Measurements from ENCODE around the gene MTUS2.
"Not testable (repeated sequence)": the region's sequence is repeated elsewhere in the genome, so short reads cannot be mapped to it uniquely, and the experiment has no call there.

Gene MTUS2

GRCh38 chr13:29165840-29166239, 345.7 kb downstream of the MTUS2 start:
- no peak for DNase-seq

GRCh38 chr13:29170436-29171082, 350.4 kb downstream of the MTUS2 start:
- peak; percentile 25 for DNase-seq

DNA sequence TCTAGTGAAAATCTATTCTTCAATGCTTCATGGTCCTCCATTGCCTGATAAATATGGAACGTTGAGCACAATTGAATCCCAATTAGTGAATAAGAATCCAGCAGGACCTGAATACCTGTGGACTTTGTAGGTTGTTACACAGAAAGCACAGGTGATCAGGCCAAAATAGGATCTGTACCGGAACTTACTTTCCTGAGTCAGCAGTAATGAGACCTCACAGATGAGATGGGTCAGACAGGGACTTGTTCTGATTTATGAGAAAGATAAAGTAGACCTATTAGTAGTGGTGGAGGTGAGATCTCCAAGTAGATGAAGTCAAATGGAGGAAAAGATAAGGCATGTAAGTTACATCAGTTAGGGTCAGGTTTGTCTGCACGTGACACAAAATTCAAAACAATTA, 351.1 kb downstream of the MTUS2 start:
- DNase-seq: no peak

DNA sequence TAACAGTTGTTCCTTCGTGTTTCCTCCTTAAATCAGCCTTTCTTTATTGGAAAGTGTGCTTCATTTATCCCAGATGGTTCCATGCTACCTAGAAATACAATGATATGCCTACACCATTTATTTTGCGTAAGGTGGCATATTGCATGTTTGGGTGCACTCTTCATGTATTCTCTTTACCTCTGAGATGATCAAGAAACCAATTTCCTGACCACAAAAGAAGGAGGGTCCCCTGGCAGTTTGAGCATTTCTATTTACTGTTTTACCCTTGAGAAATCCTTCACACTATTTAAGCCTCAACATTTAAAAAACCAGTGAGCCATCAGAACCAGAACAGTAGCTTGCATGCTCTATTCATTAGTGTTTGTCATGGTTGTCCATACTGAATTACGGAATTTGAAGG, 354.0 kb downstream of the MTUS2 start:
- no peak for DNase-seq

DNA sequence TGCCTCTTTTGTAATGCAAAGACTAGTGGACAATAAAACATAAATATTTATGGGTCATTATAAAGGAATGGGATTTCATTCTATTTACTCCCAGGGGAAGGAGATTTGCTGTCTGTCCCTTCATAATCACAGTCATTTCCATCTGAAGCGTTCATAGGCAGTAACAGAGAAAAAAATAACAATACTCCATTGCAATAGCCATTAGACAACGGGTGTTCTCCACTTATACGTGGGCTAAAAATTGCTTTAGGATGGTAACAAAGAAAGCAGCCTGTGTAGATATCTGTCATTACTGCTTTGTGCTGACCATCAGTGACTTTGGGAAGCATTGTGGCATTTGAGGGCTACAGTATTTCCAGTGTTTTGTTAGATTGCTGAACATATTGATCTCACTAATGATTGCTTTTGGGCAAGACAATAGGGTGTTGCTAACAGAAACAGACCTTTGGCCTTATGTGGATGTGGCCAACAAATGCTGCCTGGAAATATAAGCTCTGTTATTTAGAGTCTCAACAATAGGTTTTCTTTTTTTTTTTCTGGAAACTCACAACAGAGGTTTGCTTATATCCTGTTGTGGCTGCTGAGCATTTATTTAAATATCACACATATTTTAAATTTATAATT, 355.2 kb downstream of the MTUS2 start:
- no peak for DNase-seq

- no peak for DNase-seq
Observed at GRCh38 chr13:29180055-29180454, 359.9 kb downstream of the MTUS2 start.

GRCh38 chr13:29182216-29182615, 362.1 kb downstream of the MTUS2 start:
- DNase-seq: no peak

DNA sequence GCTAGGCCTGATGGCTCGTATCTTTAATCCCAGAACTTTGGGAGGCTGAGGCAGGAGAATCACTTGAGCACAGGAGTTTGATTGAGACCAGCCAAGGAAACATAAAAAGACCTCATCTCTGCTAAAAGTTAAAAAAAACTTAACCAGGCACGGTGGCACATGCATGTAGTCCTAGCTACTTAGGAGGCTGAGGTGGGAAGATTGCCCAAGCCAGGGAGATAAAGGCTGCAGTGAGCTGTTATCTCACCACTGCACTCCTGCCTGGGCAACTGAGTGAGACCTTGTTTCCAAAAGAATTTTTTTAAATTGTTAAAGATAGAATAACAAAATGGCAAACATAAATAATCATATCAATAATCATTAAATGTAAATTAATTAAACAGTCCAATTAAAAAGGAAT, 365.8 kb downstream of the MTUS2 start:
- no peak for DNase-seq

DNA sequence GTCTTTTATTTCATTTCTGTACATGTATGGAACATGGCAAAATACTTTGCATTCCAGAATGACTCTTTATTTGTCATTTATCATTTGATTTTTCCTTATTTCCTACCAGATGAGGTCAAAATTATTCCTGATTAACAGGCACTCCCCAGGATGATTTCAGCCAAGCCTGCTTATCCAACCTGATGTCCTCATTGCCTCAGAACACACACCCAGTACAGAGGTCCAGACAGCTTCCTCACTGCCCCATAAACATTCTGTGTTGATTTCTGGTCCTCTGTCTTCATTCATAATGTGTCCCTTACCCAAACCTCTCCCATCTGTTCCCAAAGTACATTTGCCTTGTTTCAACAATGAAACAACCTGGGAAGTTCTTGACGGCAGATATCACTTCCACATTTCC, 367.4 kb downstream of the MTUS2 start:
- DNase-seq: no peak

DNA sequence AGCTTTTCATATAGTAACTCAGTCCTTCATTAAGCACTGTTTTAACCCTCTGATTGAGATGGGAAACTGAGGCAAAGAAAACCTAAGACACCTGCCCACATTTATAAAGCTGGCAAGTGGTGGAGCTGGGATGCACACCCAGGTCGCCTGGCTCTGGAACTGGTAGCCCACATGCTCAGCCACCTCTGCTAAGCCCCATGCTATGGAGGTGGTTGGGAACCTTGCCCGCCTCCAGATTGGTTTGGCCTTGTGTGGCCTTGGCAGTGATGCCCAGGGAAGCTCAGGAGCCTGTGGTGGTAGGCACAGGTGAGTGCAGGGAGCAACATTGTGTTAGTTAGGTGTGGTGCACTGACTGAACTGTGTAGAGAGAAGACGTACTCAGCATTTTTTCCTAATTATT, 370.2 kb downstream of the MTUS2 start:
- no peak for DNase-seq

DNA sequence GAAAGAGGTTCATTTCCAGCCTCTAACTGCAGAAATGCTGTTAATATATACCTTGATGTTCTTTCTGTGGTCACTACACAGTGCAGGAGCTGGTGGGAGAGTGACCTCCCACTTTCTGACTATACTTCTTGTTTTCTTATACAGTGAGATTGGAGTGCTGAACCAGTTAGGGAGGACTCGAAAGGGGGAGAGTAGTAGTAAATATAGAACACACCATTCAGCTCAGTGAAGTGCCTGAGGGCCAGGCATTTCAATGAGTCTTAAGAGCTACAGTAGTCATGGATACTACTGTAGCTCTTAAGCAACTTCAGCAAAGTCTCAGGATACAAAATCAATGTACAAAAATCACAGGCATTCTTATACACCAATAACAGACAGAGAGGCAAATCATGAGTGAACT, 372.9 kb downstream of the MTUS2 start:
- DNase-seq: no peak

DNA sequence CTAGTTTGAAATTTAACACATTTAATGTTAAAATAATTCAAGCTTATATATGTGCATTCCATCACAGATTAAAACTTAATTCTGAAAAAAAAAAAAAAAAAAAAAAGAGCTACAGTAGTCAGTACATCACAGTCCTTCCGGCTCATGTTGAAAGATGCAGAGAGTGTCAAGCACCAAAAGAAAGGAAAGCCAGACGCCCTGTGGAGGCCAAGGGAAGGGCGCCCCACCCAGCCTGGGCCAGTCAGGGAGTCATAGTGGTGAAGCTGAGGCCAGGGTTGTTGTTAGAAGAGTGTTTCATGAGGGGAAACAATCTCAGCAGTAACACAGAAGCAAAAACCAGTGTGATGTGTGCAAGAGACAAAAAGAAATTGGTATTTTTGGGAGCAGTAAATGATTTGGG, 375.3 kb downstream of the MTUS2 start:
- DNase-seq: no peak

DNA sequence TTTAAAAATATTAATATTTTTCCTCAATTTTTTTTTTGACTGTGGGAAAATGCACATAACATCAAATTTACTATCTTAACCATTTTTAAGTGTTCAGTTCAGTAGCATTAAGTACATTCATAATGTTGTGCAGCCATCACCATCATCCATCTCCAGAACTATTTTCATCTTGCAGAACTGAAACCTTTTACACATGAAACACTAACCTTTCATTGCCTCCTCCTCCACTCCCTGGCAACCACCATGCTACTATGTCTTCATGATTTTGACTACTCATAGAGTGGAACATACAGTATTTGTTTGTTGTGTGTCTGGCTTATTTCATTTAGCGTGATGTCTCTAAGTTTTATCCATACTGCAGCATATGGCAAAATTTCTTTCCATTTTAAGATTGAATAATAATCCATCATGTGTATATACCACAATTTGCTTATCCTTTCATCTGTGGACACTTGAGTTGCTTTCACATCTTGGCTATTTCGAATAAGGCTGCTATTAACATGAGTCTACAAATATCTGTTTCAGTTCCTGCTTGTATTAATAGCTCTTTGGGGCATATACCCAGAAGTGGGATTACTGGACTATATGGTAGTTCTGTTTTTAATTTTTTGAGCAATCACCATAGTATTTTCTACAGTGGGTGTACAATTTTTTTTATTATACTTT, 376.4 kb downstream of the MTUS2 start:
- no peak for DNase-seq

GRCh38 chr13:29202753-29203152, 382.6 kb downstream of the MTUS2 start:
- not testable (repeated sequence) for DNase-seq

DNA sequence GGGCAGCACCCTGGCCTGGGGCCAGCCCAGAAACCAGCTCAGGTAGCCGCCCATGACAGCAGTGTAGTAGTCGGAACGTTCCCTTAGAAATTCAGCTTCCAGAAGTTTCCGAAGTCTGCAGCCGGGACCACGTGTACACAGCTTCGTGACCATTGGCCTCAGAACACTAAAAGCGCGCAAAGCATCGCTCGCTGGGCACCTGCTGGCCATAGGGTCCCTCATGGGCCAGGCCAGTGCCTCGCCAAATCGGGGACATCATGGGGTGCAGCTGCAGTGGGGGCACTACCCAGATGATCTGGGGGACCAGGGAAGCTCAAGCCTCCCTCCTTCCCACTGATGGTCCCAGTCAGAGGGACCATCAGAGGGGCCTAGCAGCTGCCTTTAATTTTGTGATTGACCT, 384.5 kb downstream of the MTUS2 start:
- no peak for DNase-seq

- no peak for DNase-seq
Observed at GRCh38 chr13:29210676-29211075, 390.5 kb downstream of the MTUS2 start.

DNA sequence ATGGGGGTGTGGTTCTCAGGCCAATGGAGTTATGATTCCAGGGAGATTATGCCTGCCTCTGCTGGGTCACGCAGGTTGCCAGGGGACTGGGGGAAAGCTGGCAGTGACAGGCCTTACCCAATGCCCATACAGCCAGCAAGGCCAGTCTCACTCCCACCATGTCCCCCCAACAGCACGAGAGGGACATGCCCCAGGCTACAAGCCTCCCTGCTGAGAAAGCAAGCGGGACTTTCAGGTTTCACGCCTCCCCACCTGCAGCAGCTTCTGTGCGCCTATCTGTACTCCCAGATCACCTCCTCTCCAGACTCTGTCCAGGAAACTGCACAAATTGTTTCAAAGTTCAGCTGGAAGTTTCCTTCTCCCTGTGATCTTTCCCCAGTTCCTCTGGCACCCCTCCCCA, 391.0 kb downstream of the MTUS2 start:
- DNase-seq: not testable (repeated sequence)

GRCh38 chr13:29222458-29222857, 402.3 kb downstream of the MTUS2 start:
- DNase-seq: no peak

GRCh38 chr13:29224206-29224605, 404.1 kb downstream of the MTUS2 start:
- DNase-seq: no peak

- DNase-seq: no peak
Observed at GRCh38 chr13:29227576-29227975, 407.4 kb downstream of the MTUS2 start.

- no peak for DNase-seq
Observed at GRCh38 chr13:29230299-29230845, 410.2 kb downstream of the MTUS2 start.

GRCh38 chr13:29239653-29240525, 419.8 kb downstream of the MTUS2 start:
- DNase-seq: no peak

All from right kidney (tissue), 1 donor.